Activated CD4-positive, CD25-positive, alpha-beta regulatory T cell (primary cell): ENCODE data around the gene GRWD1.

Source experiments
- DNase-seq, 4 experiments: peaks; one replicate each; lab custom pipeline; 2025; lab: John Stamatoyannopoulos, UW

The GRWD1 gene

DNA sequence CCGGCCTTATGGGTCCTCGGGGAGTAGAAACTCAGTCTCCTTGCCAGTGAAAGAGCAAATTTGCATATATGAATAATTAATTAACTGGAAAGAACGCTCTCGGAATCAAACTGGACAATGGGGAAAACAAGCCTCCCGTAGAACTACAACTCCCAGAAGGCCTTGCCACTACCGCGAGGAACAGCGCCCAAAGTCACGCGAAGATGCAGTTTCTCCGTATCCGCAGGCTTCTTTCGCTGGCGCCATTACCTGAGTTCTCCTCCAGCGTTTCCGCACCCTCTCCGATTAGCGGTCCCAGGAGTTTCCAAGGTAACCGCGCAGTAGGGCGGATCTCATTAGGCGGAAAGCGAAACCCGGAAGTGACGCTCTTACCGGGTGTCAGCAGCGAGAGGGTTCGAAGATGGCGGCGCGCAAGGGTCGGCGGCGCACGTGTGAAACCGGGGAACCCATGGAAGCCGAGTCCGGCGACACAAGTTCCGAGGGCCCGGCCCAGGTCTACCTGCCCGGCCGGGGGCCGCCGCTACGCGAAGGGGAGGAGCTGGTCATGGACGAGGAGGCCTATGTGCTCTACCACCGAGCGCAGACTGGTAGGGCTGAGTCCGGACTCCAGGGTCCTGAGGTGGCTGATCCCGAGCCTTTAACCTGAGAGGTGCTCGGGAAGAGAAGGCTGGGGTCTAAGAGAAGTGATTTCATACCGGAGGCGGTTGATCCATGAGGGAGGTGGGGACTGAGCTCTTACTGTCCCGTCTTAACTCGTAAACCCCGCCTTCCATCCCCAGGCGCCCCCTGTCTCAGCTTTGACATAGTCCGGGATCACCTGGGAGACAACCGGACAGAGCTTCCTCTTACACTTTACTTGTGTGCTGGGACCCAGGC lies at the start of gene GRWD1:
GRWD1 (plus strand) TSS at position 378 of the 876 bp plus-strand sequence; CDS start at position 401, 23 bp downstream.
- peak; percentile 73 to 90 (median 84) for DNase-seq

DNA sequence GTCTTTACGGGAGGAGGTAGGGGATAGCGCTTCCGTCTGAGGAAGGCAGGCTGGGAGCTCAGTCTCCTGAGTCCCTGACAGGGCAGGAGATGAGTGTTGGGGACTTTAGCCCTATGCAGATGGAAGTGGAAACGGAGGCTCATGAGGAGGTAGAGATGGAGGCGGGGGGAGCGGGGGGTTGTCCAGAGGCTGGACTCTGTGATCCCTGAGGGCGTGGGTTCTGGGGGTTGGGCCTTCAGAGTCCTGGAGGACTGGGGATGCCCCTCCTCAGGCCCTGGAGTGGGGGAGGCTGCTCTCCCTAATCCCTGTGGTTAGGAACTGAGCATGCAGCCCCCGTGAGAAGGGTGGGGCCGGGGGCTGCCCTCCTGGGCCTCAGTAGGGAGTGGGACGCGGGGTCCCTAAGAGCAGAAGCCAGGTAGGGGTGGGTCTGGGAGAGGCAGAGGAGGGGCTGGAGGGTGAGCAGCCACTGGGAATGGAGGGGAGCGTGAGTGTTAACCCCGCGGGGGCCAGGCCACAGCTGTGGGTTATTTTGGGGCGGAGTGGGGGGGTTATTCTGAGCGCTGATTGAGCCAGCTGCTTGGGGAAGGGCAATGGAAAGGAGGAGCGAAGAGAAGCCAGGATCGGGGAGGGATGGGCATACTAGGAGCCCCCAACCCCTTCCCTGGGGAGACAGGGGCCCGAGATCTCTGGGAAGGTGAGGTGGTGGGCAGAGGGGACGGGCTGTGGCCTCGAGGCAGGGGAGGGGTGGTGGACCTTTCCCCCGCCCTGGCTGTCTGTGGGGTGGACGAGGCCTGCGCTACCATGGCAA lies 49.6 kb upstream of the GRWD1 start:
- DNase-seq = no peak

DNA sequence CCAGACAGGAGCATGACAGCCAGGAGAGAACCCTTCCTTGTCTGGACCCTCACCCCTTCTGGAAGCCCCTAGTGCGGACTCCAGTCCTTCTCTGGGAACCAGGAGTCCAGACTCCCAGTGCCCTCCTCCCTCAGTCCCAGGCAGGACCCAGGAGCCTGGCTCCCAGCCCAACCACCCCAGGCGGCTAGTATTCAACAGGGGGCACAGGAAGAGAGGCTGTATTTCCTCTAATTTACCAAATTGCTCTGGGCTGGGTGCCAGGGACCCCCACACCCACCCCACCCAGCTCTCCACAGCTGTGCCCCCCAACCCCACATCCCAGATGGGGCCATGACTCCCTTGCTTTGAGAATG lies 49.0 kb upstream of the GRWD1 start:
- no peak for DNase-seq

DNA sequence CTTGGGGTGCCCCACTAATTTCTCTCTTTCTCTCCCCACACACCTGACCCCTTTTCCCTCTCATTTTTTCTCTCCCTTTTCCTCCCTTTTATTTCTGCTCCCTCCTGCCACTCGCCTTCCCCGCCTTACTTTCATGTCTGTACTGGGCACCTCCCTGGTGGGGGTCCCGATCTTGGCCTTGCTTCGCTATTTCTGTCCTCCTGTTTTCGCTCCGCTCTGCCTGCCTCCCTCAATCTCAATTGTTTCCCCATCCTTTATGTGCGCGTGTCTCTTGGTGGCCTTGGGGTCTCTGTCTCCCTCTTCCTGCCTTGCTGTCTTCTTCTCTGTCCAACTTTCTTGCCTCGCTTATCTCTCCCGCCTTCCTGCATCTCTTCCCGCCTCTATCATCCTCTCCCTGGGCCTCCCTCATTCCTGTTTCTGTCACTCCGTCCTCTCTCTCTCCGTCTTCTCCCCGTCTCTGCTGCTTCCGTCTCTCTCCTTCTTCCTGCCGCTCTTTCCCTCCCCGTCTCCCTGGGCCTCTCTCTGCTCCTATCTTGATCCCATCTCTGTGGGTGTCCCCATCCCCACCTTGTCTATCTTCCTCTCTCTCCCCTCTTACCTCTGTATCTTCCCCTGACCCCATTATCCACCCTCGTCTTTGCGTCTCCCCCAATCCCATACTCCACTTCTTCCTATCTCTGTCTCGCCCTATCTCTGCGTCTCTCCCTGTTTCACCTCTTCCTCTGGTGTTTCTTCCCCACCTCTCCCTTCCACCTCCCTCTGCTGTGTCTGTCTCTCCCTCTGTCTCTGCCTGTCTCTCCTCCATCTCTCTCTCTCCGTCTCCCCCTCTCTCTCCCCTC lies 48.3 kb upstream of the GRWD1 start:
- DNase-seq = no peak

DNA sequence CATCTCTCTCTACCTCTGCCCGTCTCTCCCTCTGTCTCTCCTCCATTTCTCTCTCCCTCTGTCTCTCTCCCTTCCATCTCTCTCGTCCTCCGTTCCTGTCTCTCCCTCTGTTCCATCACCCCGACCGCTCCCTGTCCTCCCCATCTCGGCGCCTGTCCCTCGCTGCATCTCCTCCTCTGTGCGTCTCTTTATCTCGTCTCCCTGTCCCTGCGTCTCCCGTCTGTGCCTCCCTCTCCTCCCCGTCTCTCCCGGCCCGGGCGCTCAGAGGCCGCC lies 47.7 kb upstream of the GRWD1 start:
- DNase-seq = no peak

DNA sequence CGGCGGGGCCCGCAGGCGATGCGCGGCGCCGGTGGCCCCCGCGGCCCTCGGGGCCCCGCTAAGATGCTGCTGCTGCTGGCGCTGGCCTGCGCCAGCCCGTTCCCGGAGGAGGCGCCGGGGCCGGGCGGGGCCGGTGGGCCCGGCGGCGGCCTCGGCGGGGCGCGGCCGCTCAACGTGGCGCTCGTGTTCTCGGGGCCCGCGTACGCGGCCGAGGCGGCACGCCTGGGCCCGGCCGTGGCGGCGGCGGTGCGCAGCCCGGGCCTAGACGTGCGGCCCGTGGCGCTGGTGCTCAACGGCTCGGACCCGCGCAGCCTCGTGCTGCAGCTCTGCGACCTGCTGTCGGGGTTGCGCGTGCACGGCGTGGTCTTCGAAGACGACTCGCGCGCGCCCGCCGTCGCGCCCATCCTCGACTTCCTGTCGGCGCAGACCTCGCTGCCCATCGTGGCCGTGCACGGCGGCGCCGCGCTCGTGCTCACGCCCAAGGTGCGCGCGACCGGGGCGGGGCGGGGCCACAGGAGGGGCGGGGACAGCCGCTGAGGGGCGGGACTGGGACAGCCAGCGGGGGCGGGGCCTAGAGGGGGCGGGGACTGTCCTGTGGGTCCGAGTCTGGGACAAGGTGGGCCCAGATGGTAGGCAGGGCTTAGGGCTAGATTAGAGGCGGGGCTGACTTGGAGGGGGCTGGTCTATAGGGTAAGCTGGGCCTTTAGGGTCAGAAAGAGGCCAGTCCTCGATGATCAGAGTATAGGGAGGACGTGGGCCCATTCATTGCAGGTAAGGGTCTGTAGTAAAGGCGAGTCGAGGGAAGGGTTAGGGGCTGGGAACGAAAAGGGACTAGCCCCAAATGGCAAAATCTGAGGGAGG lies 47.2 kb upstream of the GRWD1 start:
- peak; percentile 66 to 85 (median 78) for DNase-seq

DNA sequence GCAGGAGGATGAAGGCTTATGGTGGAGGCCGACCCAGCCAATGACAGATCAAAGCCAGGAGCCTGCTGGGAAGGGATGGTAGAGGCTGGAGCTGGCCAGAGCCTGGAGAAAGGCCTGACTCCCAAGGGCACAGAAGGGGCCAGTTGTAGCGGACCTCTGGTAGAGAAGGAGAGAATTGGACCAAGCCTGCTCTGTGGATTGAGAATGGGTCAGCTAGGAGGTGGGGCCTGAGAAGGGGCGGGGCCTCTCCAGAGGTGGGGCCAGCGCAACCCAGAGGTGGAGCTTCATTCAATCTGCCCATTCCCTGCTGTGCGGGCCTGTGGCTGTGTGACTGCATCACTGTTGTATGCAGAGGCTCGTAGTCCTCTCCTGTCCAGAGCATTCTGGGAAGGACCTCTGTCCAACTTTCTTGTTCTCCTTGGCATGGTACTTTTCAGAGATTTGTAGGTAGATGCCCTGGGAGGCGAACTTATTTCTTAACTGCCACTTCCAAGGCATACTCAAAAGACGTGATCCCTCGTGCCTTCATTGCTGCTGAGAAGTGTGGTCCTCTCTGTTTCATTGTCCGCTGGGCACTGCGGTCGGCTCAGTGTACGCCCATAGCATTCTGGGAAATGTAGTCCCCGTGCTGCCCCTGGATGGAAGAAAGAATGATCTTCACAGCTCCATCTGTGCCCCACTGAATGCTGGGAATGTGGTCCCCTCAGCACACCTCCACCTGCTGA lies 45.6 kb upstream of the GRWD1 start:
- no peak for DNase-seq

DNA sequence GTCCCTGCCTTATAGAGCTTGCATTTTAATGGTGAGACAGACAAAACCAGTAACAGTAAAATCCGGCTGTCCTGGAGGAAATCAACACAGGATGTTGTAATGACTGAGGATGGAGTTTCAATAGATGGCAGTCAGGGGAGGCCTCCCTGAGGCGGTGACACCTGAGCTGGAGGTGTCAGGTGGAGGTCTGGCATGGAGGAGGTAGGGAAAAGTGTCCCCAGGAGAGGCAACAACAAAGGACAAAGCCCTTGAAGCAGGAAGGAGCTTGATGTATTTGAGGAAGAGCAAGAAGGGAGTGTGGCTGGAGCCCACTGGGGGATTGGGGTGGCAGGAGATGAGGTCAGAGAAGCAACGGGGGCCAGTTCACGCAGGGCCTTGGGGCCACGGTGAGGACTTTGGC lies 44.5 kb upstream of the GRWD1 start:
- DNase-seq = no peak

DNA sequence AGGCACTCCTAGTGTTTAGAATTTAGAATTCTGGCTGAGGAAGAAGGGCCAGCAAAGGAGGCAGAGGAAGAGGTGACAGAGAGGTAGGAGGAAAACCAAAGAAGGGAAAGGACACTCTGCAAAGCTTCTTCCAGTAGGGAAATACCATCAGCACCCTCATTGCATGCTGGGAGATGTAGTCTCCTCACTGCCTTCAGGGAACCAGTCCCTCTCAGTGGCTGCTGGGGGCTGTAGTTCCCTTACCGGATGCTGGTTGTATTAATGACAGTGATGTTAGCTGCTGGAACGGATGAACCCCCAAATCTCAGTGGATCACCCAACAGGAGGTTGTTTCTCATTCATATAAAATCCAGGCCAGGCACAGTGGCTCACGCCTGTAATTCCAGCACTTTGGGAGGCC lies 42.2 kb upstream of the GRWD1 start:
- peak in 1 of 4 experiments; percentile 18 for DNase-seq

DNA sequence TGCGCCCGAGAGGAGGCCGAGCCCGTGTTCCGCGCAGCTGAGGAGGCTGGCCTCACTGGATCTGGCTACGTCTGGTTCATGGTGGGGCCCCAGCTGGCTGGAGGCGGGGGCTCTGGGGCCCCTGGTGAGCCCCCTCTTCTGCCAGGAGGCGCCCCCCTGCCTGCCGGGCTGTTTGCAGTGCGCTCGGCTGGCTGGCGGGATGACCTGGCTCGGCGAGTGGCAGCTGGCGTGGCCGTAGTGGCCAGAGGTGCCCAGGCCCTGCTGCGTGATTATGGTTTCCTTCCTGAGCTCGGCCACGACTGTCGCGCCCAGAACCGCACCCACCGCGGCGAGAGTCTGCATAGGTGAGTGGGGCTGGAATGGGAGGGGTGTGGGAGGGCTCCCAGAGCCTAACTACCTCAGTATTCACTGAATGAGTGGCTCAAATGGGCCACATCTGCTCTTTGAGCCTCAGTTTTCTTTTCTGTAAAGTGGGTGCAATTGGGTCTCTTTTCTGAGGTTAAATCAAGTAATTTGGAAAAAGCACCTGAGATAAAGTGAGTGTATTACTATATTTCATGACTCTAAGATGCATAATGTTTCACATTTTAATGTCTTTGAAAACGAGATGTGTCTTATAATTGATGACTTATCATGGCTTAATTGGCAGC lies 40.6 kb upstream of the GRWD1 start:
- no peak for DNase-seq

DNA sequence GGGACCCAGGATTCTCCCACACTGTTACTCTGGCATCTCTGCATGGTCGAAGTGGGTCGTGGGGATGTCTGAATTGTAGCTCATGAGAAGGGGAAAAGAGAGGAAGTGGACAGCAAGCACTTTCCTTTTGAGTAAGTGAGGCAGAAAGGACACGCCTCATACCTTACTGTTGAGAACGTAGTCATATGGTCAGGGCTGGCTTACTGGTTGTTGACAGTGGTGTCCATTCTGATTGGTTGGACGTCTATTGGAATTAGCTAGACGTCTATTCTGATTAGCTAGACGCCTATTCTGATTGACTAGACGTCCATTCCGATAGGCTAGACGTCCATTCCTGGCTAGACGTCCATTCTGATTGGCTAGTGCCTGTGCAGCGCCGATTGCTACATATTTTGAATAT lies 39.9 kb upstream of the GRWD1 start:
- no peak for DNase-seq

DNA sequence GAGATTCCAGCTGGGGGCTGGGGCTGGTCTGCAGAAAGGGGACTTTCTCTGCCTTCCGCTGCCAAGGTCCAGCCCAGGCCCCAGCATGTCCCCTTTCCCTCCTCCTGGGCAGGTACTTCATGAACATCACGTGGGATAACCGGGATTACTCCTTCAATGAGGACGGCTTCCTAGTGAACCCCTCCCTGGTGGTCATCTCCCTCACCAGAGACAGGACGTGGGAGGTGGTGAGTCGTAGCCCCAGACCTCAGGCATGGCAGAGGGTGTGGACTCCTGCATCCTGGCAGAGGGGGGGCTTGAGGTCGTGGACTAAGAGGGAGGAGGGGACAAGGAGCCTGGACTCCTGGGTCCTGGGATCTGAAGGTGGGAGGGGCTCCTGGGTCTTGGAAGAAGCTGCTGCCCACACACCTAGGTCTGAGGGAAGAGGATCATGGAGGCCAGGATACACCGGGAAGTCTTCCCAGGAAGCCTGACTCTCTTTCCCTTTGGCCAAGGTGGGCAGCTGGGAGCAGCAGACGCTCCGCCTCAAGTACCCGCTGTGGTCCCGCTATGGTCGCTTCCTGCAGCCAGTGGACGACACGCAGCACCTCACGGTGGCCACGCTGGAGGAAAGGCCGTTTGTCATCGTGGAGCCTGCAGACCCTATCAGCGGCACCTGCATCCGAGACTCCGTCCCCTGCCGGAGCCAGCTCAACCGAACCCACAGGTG lies 31.8 kb upstream of the GRWD1 start:
- DNase-seq = no peak

DNA sequence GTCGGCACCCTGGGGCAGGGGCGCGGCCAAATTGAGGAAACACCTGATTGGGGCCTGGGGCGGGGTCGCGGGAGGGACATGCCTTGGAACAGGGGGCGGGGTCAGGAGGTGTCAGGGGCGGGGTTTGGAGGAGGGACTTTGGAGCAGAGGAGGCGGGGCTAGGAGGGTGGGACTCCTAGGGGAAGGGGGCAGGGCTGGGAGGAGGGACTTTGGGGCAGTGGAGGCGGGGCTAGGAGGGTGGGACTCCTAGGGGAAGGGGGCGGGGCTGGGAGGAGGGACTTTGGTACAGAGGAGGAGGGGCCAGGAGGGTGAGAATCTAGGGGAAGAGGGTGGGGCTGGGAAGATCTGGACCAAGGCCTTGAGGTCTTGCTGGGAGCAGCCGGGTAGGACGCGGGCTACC lies 30.4 kb upstream of the GRWD1 start:
- peak; percentile 32 to 58 (median 38) for DNase-seq

DNA sequence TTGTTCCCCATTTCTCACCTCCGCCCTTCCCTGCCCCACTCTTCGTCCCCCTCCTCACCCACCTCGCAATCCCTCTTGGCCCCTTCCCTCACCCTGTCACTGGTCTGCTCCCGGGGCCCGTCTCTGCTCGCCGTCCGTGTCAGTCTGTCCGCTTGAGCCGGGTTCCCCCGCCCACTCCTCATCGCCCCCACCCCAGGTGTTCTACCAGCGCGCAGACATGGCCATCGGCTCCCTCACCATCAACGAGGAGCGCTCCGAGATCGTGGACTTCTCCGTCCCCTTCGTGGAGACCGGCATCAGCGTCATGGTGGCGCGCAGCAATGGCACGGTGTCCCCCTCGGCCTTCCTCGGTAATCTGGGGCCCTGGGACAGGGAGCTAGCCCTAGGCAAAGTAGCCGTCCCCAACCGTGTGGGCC lies 30.0 kb upstream of the GRWD1 start:
- no peak for DNase-seq

DNA sequence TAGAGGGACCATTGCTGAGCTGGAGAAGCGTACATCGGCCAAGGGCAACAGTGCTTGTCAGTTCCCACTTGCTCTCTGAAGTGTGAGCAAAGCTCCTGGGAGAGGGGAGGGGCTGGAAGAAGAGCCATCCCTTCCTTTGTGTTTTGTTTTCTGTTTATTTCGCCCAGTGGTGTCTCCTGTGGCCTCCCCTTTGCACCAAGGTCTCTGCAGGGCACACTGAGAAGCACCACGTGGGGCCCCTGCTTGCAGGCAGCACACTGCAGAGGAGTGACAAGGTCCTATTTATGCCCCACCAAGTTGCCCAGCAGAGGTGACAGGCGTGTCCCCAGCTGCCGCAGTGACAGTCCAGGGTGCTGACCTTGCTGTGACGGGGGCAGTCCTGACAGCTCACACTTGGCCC lies 28.4 kb upstream of the GRWD1 start:
- no peak for DNase-seq

DNA sequence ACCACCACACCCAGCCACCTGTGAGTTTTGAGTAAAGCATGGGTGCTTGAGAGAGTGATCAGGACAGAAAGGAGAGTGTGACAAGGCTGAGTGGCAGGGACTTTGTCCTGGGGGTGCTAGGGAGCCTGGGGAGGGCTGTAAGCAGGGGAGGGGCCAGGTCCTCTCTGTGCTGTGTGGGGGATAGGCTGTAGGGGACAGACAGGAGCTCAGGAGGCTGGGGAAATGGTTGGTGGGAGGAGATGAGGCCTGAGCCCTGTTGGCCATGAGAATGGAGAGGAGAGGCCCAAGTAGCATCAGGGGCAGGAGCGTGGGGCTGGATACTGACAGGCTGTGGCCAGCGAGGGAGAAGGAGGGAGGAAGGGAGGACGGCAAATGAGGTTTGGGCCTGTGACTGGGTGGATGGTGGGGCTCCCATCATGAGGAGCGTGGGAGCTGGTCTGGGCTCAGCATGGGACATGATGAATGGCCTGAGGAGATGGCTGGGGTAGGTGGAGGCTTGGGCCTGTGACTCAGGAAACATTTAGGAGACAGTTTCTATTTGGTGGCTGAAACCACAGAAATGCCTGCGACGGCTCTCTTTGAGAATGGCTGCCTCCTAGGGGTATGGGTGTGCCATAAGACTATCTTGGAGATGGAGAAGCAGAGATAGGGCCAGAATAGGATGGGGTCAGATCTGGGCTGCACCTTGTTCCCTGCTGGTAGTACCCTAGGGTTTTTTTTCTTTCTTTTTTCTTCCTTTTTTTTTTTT lies 27.3 kb upstream of the GRWD1 start:
- no peak for DNase-seq

DNA sequence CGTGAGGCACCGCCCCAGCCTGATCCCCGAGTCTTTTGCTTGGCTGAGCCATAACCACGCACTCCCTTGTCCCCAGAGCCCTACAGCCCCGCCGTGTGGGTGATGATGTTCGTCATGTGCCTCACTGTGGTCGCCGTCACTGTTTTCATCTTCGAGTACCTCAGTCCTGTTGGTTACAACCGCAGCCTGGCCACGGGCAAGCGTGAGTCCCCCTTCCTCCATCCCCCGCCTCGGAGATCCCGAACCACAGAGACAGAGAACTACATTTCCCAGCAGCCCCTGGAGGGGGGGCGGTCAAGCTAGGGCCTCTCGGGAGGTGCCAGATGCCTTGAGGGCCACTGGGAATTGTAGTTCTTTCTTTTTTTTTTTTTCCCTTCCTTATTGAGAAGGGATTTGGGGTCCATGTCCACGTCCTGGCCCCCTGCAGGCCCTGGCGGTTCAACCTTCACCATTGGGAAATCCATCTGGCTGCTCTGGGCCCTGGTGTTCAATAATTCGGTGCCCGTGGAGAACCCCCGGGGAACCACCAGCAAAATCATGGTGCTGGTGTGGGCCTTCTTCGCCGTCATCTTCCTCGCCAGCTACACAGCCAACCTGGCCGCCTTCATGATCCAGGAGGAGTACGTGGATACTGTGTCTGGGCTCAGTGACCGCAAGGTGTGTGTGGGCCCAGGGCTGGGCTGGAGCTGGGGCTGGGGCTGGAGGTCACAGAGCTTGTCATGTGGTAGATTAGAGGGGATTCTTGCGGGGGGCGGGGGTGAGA lies 26.4 kb upstream of the GRWD1 start:
- peak; percentile 15 to 34 (median 24) for DNase-seq

DNA sequence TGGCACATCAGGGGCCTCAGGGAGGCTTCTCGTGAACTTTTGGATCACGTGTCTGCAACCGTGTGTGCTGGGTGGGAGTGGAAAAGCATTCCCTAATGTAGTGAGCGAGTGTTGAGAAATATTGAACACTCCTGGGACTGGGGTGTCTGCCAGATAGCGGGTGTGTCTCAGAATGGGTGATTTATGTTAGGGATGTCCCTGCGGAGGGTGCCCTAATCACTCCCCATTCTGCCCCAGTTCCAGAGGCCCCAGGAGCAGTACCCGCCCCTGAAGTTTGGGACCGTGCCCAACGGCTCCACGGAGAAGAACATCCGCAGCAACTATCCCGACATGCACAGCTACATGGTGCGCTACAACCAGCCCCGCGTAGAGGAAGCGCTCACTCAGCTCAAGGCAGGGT lies 24.2 kb upstream of the GRWD1 start:
- no peak for DNase-seq
